Stimulated activated naive CD8-positive, alpha-beta T cell treated with anti-CD3 and anti-CD28 coated beads, Interleukin-15, Interleukin-2, amounts not matched to agents 100 ng/mL and 50 ng/mL, for 24 hours (primary cell): ENCODE measurements around the gene CPNE7.

ENCODE experiments used
- H3K27ac Mint-ChIP-seq: one replicate; pipeline ENCODE4 v1.8.0; 2021; ENCODE audit warnings: mild to moderate bottlenecking, mixed read lengths
- H3K27me3 Mint-ChIP-seq: one replicate; pipeline ENCODE4 v1.8.0; 2021; ENCODE audit warnings: mixed read lengths
- H3K36me3 Mint-ChIP-seq: one replicate; pipeline ENCODE4 v1.8.0; 2021; ENCODE audit warnings: low read depth, mixed read lengths
- H3K4me1 Mint-ChIP-seq: one replicate; pipeline ENCODE4 v1.8.0; 2021; ENCODE audit warnings: low read depth, mixed read lengths
- H3K4me3 Mint-ChIP-seq: one replicate; pipeline ENCODE4 v1.8.0; 2021; ENCODE audit warnings: mild to moderate bottlenecking, mixed read lengths
- H3K9me3 Mint-ChIP-seq: one replicate; pipeline ENCODE4 v1.8.0; 2021; ENCODE audit warnings: mixed read lengths

The CPNE7 gene

GRCh38 chr16:89596957-89597649 lies 21.5 kb downstream of the CPNE7 start:
- Mint-ChIP-seq H3K27ac (no peak overlapping the region), H3K4me1 (peaks cover 12% of the 10 kb centered on the region)

DNA sequence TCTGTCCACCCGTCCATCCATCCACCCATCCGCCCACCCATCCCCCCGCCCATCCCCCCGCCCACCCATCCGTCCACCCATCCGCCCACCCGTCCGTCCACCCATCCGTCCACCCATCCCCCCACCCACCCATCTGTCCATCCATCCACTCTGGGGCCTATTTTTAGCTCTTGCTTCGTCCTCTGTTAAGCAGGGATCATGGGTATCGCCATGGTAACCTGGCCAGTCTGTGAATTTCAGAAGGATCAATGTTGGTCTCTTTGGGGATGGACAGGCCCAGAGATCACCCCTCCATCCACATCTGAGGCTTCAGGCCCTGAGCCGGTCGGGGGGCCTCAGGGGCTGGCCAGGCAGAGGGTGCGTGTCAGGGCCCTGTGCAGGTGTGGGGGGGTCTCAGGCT lies 22.6 kb downstream of the CPNE7 start:
- Mint-ChIP-seq H3K9me3 (no peaks in the 10 kb centered on the region), H3K4me1 (peaks cover 23% of the 10 kb centered on the region), H3K4me3 (no peak overlapping the region), H3K27me3 (no peaks in the 10 kb centered on the region), H3K27ac (no peak overlapping the region), H3K36me3 (no peaks in the 10 kb centered on the region)

More at GRCh38 chr16:89596957-89597649, 21.5 kb downstream of the CPNE7 start:
- H3K4me3 Mint-ChIP-seq: no peak overlapping the region
- H3K36me3 Mint-ChIP-seq: no peaks in the 10 kb centered on the region
- H3K9me3 Mint-ChIP-seq: no peaks in the 10 kb centered on the region
- H3K27me3 Mint-ChIP-seq: no peaks in the 10 kb centered on the region

- Mint-ChIP-seq H3K27me3 (no peaks in the 10 kb centered on the region), H3K36me3 (no peaks in the 10 kb centered on the region), H3K4me1 (peaks cover 13% of the 10 kb centered on the region), H3K9me3 (no peaks in the 10 kb centered on the region), H3K4me3 (no peak overlapping the region), H3K27ac (no peak overlapping the region)
These were observed 23.9 kb downstream of the CPNE7 start for GRCh38 chr16:89599451-89599858.

GRCh38 chr16:89599902-89600301 lies 24.3 kb downstream of the CPNE7 start:
- Mint-ChIP-seq H3K4me3 (no peak overlapping the region), H3K27me3 (no peaks in the 10 kb centered on the region), H3K9me3 (no peaks in the 10 kb centered on the region), H3K27ac (no peak overlapping the region), H3K36me3 (no peaks in the 10 kb centered on the region), H3K4me1 (peaks cover 13% of the 10 kb centered on the region)

DNA sequence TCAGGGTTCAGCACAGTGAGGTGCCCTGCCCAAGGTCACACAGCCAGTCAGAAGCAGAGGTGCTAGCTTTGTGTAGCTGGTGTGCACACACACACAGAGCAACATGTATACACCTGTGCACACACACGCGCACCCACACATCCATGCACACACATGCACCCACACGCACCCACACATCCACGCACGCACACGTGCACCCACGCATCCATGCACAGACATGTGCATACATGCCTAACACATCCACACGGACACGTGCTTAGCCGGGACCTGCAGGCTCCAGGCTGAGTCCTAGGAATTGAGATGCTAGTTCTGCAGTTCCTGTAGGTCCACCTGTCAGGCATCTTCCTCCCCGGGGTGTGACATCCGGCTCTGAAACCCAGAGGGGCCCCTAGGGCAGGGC lies 24.9 kb downstream of the CPNE7 start:
- H3K27me3 Mint-ChIP-seq: no peaks in the 10 kb centered on the region
- H3K36me3 Mint-ChIP-seq: no peaks in the 10 kb centered on the region
- H3K4me3 Mint-ChIP-seq: no peak overlapping the region
- no peaks in the 10 kb centered on the region for H3K9me3 Mint-ChIP-seq
- no peak overlapping the region for H3K27ac Mint-ChIP-seq
- H3K4me1 Mint-ChIP-seq: peaks cover 13% of the 10 kb centered on the region

GRCh38 chr16:89600956-89601355 lies 25.4 kb downstream of the CPNE7 start:
- Mint-ChIP-seq H3K9me3 (no peaks in the 10 kb centered on the region), H3K4me3 (no peak overlapping the region), H3K36me3 (no peaks in the 10 kb centered on the region), H3K27ac (no peak overlapping the region), H3K4me1 (peaks cover 13% of the 10 kb centered on the region), H3K27me3 (no peaks in the 10 kb centered on the region)

- Mint-ChIP-seq H3K27ac (no peak overlapping the region), H3K36me3 (no peaks in the 10 kb centered on the region), H3K4me3 (no peak overlapping the region), H3K27me3 (no peaks in the 10 kb centered on the region), H3K9me3 (no peaks in the 10 kb centered on the region), H3K4me1 (peaks cover 13% of the 10 kb centered on the region)
These were observed 26.3 kb downstream of the CPNE7 start for GRCh38 chr16:89601906-89602272.

DNA sequence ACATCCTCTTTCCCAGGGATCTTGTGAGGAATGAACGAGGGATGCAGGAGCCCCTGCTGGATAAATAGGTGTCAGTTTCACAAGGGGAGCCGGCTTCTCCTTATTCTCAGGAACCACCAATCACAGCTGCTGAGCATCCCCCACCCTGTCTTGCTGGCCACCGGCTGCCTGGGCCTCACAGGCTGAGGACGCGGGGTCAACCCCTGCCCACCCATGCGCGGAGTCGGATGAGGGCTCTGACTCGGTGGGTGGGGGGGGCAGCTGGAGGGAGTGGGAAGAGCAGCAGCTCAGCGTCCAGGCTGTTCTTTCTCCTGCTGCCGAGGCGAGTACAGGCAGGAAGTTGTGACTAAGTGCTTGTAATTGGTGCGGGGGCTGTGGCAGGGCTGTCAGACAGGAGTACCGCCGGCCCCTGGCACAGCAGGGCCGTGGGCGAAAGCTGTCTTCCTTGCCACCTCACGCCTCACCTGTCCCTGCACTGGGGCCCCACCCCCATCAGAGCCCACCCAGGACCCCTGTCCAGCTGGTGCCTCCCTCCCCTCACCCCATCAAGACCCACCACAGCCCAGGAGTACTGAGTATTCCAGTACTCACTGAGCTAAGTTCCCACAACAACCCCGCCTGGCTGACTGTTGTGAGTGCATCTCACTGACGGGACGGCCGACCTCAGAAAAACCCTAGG lies 26.9 kb downstream of the CPNE7 start:
- Mint-ChIP-seq H3K4me3 (no peak overlapping the region), H3K9me3 (no peaks in the 10 kb centered on the region), H3K4me1 (peaks cover 13% of the 10 kb centered on the region), H3K27me3 (no peaks in the 10 kb centered on the region), H3K27ac (no peak overlapping the region), H3K36me3 (no peaks in the 10 kb centered on the region)

- Mint-ChIP-seq H3K27ac (no peak overlapping the region), H3K4me3 (no peak overlapping the region), H3K27me3 (no peaks in the 10 kb centered on the region), H3K4me1 (peaks cover 13% of the 10 kb centered on the region), H3K9me3 (no peaks in the 10 kb centered on the region), H3K36me3 (no peaks in the 10 kb centered on the region)
These were observed 27.5 kb downstream of the CPNE7 start for GRCh38 chr16:89602952-89603590.

DNA sequence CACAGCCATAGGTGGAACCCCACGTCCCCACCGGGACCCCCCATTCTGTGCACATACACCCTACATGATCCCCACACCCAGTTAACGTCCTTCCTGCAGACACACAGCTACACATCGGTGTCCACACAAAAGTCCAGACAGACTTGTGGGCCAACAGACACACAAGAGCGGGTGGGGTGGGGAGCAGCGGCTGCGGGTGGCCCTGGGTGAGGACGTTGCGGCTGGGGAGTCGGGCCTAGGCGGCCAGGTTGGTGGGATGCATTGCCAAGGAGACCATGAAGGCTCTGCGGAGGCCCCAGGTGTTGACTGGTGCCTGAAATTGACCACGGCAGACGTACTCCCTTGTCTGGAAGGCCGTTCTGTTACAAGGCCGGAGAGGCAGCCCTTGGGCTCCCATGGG lies 29.2 kb downstream of the CPNE7 start:
- no peaks in the 10 kb centered on the region for H3K9me3 Mint-ChIP-seq
- H3K27me3 Mint-ChIP-seq: no peaks in the 10 kb centered on the region
- no peaks in the 10 kb centered on the region for H3K36me3 Mint-ChIP-seq
- no peak overlapping the region for H3K4me3 Mint-ChIP-seq
- no peak overlapping the region for H3K27ac Mint-ChIP-seq
- peaks cover 13% of the 10 kb centered on the region for H3K4me1 Mint-ChIP-seq

- H3K4me3 Mint-ChIP-seq: no peak overlapping the region
- H3K27ac Mint-ChIP-seq: no peak overlapping the region
- H3K9me3 Mint-ChIP-seq: no peaks in the 10 kb centered on the region
- H3K4me1 Mint-ChIP-seq: peaks cover 13% of the 10 kb centered on the region
- no peaks in the 10 kb centered on the region for H3K27me3 Mint-ChIP-seq
- H3K36me3 Mint-ChIP-seq: no peaks in the 10 kb centered on the region
These were observed 29.8 kb downstream of the CPNE7 start for GRCh38 chr16:89605186-89605970.

DNA sequence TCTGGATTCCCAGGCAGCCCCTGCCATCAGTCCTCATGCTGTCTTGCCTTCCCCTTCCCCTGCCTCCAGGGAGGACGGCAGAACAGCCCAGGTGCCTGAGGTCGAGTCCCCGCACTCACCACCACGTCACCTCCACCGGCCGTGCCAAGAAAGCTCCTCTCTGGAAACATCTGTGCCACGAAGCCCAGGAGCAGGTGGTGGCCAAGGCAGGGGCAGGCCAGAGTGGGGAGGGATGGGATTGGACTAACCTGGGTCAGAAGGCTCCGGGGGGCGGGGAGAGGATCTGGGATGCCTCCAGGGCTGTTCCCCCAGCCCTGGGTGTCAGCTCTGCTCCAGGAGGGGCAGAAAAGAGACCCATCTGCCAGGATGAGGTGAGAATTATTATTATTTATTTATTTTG lies 30.4 kb downstream of the CPNE7 start:
- no peaks in the 10 kb centered on the region for H3K9me3 Mint-ChIP-seq
- H3K4me3 Mint-ChIP-seq: no peak overlapping the region
- peaks cover 13% of the 10 kb centered on the region for H3K4me1 Mint-ChIP-seq
- no peaks in the 10 kb centered on the region for H3K27me3 Mint-ChIP-seq
- no peak overlapping the region for H3K27ac Mint-ChIP-seq
- H3K36me3 Mint-ChIP-seq: no peaks in the 10 kb centered on the region

DNA sequence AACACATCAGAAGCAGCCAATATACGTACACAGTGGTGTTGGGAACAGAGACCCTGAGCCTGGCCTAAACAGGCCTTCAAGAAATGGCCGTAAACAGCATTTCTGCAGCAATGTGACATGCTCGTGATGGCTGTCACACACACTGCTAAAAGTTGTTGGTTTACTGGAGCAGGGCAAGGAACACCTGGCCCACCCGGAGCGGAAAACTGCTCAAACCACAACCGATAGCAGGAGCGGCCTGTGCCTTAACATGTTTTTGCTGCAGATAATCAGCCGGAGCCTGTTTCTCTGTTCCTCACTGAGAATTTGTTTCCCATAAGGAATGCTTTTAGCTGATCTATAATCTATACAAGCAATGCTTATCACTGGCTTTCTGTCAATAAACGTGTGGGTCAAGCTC lies 31.9 kb downstream of the CPNE7 start:
- Mint-ChIP-seq H3K4me1 (peaks cover 7% of the 10 kb centered on the region), H3K4me3 (no peak overlapping the region), H3K27ac (no peak overlapping the region), H3K27me3 (no peaks in the 10 kb centered on the region), H3K36me3 (no peaks in the 10 kb centered on the region), H3K9me3 (no peaks in the 10 kb centered on the region)

- Mint-ChIP-seq H3K27ac (no peak overlapping the region), H3K27me3 (no peaks in the 10 kb centered on the region), H3K36me3 (no peaks in the 10 kb centered on the region), H3K4me3 (no peak overlapping the region), H3K9me3 (no peaks in the 10 kb centered on the region), H3K4me1 (peaks cover under 1% of the 10 kb centered on the region)
These were observed 32.6 kb downstream of the CPNE7 start for GRCh38 chr16:89607937-89608740.
